H9 (cell line): Measurements from ENCODE around the gene ZNF491. TPM values are rescaled to one million over a fixed set of nuclear protein-coding genes. Genes with fewer than 3 reads are reported as not detected.

ENCODE experiments used
- DNase-seq: peaks from one replicate; pipeline ENCODE4 v3.0.0-alpha.2; 2017
- H2AFZ ChIP-seq: one replicate; pipeline ENCODE4 v1.6.1; 2013; ENCODE audit warnings: mild to moderate bottlenecking, low read length, control low read depth, moderate library complexity
- H2AK5ac ChIP-seq: 2 replicates; pipeline ENCODE4 v1.6.1; 2013; ENCODE audit warnings: low read length, control low read depth, mixed read lengths; ENCODE audit not compliant: insufficient read length
- H2BK120ac ChIP-seq: one replicate; pipeline ENCODE4 v1.6.1; 2013; ENCODE audit warnings: low read depth, mild to moderate bottlenecking, low read length, control low read depth, inconsistent platforms; ENCODE audit not compliant: poor library complexity, severe bottlenecking
- H2BK12ac ChIP-seq: 2 replicates; pipeline ENCODE4 v1.6.1; 2013; ENCODE audit warnings: low read length, control low read depth, mixed read lengths, low read depth; ENCODE audit not compliant: insufficient read length
- H2BK15ac ChIP-seq: 2 replicates; pipeline ENCODE4 v1.6.1; 2013; ENCODE audit warnings: low read depth, low read length, control low read depth
- H2BK20ac ChIP-seq: one replicate; pipeline ENCODE4 v1.6.1; 2013; ENCODE audit warnings: low read depth, mild to moderate bottlenecking, low read length, control low read depth, inconsistent platforms; ENCODE audit not compliant: poor library complexity, severe bottlenecking
- H2BK5ac ChIP-seq: 2 replicates; pipeline ENCODE4 v1.6.1; 2013; ENCODE audit warnings: low read length, control low read depth, mixed read lengths; ENCODE audit not compliant: insufficient read length
- H3K14ac ChIP-seq: 2 replicates; pipeline ENCODE4 v1.6.1; 2013; ENCODE audit warnings: low read length, control low read depth; ENCODE audit not compliant: insufficient read depth
- H3K18ac ChIP-seq: 2 replicates; pipeline ENCODE4 v1.6.1; 2013; ENCODE audit warnings: low read depth, mild to moderate bottlenecking, mixed read lengths, low read length, control low read depth; ENCODE audit not compliant: insufficient read length
- H3K23ac ChIP-seq: 2 replicates; pipeline ENCODE4 v1.6.1; 2013; ENCODE audit warnings: low read length, control low read depth, mixed read lengths, low read depth; ENCODE audit not compliant: insufficient read length
- H3K23me2 ChIP-seq: 2 replicates; pipeline ENCODE4 v1.6.1; 2013; ENCODE audit warnings: low read depth, mild to moderate bottlenecking, mixed read lengths, low read length, control low read depth; ENCODE audit not compliant: insufficient read length, poor library complexity, severe bottlenecking
- H3K27ac ChIP-seq: 2 replicates; pipeline ENCODE4 v1.5.1; 2013; ENCODE audit warnings: low read length, control low read depth, mixed read lengths, low read depth; ENCODE audit not compliant: insufficient read length
- H3K27me3 ChIP-seq: 2 replicates; pipeline ENCODE4 v1.6.1; 2013; ENCODE audit warnings: low read length, control low read depth, inconsistent platforms; ENCODE audit not compliant: insufficient read depth
- H3K4ac ChIP-seq: 2 replicates; pipeline ENCODE4 v1.6.1; 2013; ENCODE audit warnings: low read depth, mild to moderate bottlenecking, control low read depth, inconsistent platforms, low read length, moderate library complexity
- H3K4me1 ChIP-seq: 2 replicates; pipeline ENCODE4 v1.6.1; 2013; ENCODE audit warnings: low read length, control low read depth, inconsistent platforms; ENCODE audit not compliant: insufficient read depth
- H3K4me2 ChIP-seq: 2 replicates; pipeline ENCODE4 v1.6.1; 2013; ENCODE audit warnings: low read length, control low read depth, mixed read lengths; ENCODE audit not compliant: insufficient read length, insufficient read depth
- H3K56ac ChIP-seq: 2 replicates; pipeline ENCODE4 v1.6.1; 2013; ENCODE audit warnings: low read depth, mild to moderate bottlenecking, mixed read lengths, low read length, control low read depth; ENCODE audit not compliant: insufficient read length
- H3K79me1 ChIP-seq: 2 replicates; pipeline ENCODE4 v1.6.1; 2013; ENCODE audit warnings: low read depth, mild to moderate bottlenecking, moderate library complexity, low read length, control low read depth, inconsistent platforms; ENCODE audit not compliant: insufficient read depth, poor library complexity, severe bottlenecking
- H3K79me2 ChIP-seq: 2 replicates; pipeline ENCODE4 v1.6.1; 2013; ENCODE audit warnings: low read length, control low read depth, inconsistent platforms; ENCODE audit not compliant: insufficient read depth
- H3K9ac ChIP-seq: 2 replicates; pipeline ENCODE4 v1.6.1; 2013; ENCODE audit warnings: low read length, control low read depth, mixed read lengths; ENCODE audit not compliant: insufficient read length; ENCODE audit errors: extremely low read depth
- H3K9me3 ChIP-seq: one replicate; pipeline ENCODE4 v1.6.1; 2013; ENCODE audit warnings: low read depth, low read length, inconsistent platforms; ENCODE audit not compliant: control insufficient read depth
- H3T11ph ChIP-seq: one replicate; pipeline ENCODE4 v1.6.1; 2013; ENCODE audit warnings: mild to moderate bottlenecking, low read length, control low read depth, inconsistent platforms
- H4K20me1 ChIP-seq: one replicate; pipeline ENCODE4 v1.6.1; 2013; ENCODE audit not compliant: control insufficient read depth, insufficient read length, insufficient read depth
- H4K5ac ChIP-seq: 2 replicates; pipeline ENCODE4 v1.6.1; 2013; ENCODE audit warnings: low read depth, mild to moderate bottlenecking, mixed read lengths, low read length, control low read depth; ENCODE audit not compliant: insufficient read length
- H4K8ac ChIP-seq: replicated peaks from 2 replicates; pipeline ENCODE4 v1.6.1; 2013; ENCODE audit warnings: low read length, control low read depth, mixed read lengths, low read depth; ENCODE audit not compliant: insufficient read length
- H4K91ac ChIP-seq: 2 replicates; pipeline ENCODE4 v1.6.1; 2013; ENCODE audit warnings: low read depth, mild to moderate bottlenecking, moderate library complexity, mixed read lengths, low read length, control low read depth; ENCODE audit not compliant: insufficient read length
- H3K27ac Mint-ChIP-seq, 3 experiments: 2 replicates in 2 of 3; 3 replicates in 1 of 3; pipeline ENCODE4 v1.8.0; 2020 to 2021; ENCODE audit warnings: mixed read lengths in 3 of 3, mild to moderate bottlenecking in 1 of 3, moderate library complexity in 1 of 3
- H3K27me3 Mint-ChIP-seq: 2 replicates; pipeline ENCODE4 v1.8.0; 2021; ENCODE audit warnings: low read depth, mild to moderate bottlenecking, moderate library complexity, mixed read lengths
- H3K36me3 Mint-ChIP-seq, 3 experiments: 2 replicates in 2 of 3; 3 replicates in 1 of 3; pipeline ENCODE4 v1.8.0; 2020 to 2021; ENCODE audit warnings: low read depth in 3 of 3, mixed read lengths in 3 of 3; ENCODE audit not compliant: insufficient read depth in 1 of 3
- H3K4me1 Mint-ChIP-seq, 2 experiments: 2 replicates each; pipeline ENCODE4 v1.8.0; 2020; ENCODE audit warnings: mixed read lengths in 2 of 2
- H3K4me3 Mint-ChIP-seq, 2 experiments: 2 replicates in 1 of 2; 3 replicates in 1 of 2; pipeline ENCODE4 v1.8.0; 2020 to 2021; ENCODE audit warnings: mild to moderate bottlenecking in 2 of 2, mixed read lengths in 2 of 2, moderate library complexity in 1 of 2
- H3K9me3 Mint-ChIP-seq, 2 experiments: 2 replicates in 1 of 2; 3 replicates in 1 of 2; pipeline ENCODE4 v1.8.0; 2020; ENCODE audit warnings: mild to moderate bottlenecking in 2 of 2, mixed read lengths in 2 of 2, moderate library complexity in 1 of 2
- WGBS: extraction: QIAGEN DNeasy Blood & Tissue Kit; methylation state at CpG from one replicate; pipeline ENCODE4 v1.1.7; 2013; ENCODE audit warnings: missing lambda C conversion rate, low lambda C conversion rate, mixed read lengths; ENCODE audit not compliant: insufficient read length; ENCODE audit errors: extremely low coverage; 5-methylcytosine and 5-hydroxymethylcytosine counted together
- total RNA-seq: library from RNA; stranded (reverse); gene quantifications from 2 replicates; pipeline ENCODE4 v1.2.1, GENCODE V29; 2021
- TF ChIP-seq, protein P1 (sequence below): fragments of 200-600 bp; sonication (generic); conservative IDR thresholded peaks from 3 replicates; pipeline ENCODE4 v1.8.0; 2021; ENCODE audit warnings: antibody characterized with exemption, mild to moderate bottlenecking

The ZNF491 gene
- total RNA-seq, 1 experiment from 2014 or later, result 0.77 TPM

DNA sequence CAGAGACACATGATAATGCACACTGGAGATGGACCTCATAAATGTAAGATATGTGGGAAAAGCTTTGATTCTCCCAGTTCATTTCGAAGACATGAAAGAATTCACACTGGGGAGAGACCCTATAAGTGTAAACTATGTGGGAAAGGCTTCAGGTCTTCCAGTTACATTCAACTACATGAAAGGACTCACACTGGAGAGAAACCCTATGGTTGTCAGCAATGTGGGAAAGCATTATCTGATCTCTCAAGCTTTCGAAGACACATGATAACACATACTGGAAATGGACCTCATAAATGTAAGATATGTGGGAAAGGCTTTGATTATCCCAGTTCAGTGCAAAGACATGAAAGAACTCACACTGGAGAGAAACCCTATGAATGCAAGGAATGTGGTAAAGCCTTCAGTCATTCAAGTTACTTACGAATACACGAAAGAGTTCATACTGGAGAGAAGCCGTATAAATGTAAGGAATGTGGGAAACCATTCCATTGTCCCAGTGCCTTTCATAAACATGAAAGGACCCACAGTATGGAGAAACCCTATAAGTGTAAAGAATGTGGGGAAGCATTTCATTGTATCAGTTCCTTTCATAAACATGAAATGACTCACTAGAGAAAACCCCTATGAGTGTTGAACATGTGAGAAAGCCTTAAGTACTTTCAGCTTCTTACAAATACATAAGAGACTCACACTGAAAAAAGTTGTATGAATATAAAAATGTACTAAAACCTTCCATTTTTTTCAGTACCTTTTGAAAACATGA is 16.8 kb upstream of the ZNF491 start:
- DNase-seq, result no peak
- TF ChIP-seq, protein P1, sequence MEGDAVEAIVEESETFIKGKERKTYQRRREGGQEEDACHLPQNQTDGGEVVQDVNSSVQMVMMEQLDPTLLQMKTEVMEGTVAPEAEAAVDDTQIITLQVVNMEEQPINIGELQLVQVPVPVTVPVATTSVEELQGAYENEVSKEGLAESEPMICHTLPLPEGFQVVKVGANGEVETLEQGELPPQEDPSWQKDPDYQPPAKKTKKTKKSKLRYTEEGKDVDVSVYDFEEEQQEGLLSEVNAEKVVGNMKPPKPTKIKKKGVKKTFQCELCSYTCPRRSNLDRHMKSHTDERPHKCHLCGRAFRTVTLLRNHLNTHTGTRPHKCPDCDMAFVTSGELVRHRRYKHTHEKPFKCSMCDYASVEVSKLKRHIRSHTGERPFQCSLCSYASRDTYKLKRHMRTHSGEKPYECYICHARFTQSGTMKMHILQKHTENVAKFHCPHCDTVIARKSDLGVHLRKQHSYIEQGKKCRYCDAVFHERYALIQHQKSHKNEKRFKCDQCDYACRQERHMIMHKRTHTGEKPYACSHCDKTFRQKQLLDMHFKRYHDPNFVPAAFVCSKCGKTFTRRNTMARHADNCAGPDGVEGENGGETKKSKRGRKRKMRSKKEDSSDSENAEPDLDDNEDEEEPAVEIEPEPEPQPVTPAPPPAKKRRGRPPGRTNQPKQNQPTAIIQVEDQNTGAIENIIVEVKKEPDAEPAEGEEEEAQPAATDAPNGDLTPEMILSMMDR, result no peak
- no peaks in the 10 kb centered on the region for H3K79me2 ChIP-seq
- H3K27ac Mint-ChIP-seq, result no peak overlapping the region
- H3K4me2 ChIP-seq, result no peak overlapping the region
- H2BK120ac ChIP-seq, result no peak overlapping the region
- no peaks in the 10 kb centered on the region for H3K79me1 ChIP-seq
- no peak overlapping the region for H2AK5ac ChIP-seq
- H4K20me1 ChIP-seq, result no peaks in the 10 kb centered on the region
- peaks cover 23% of the 10 kb centered on the region for H3K9me3 ChIP-seq
- H3K4me3 Mint-ChIP-seq, result no peak overlapping the region
- H3K4me1 Mint-ChIP-seq, result no peaks in the 10 kb centered on the region
- H3K4me1 ChIP-seq, result no peaks in the 10 kb centered on the region
- H2BK12ac ChIP-seq, result no peak overlapping the region
- H3K56ac ChIP-seq, result no peak overlapping the region
- no peak overlapping the region for H4K91ac ChIP-seq
- H3K14ac ChIP-seq, result no peak overlapping the region
- no peak overlapping the region for H2BK5ac ChIP-seq
- no peak overlapping the region for H2BK15ac ChIP-seq
- H4K5ac ChIP-seq, result no peak overlapping the region
- H3K23ac ChIP-seq, result no peak overlapping the region
- H3K27me3 ChIP-seq, result no peaks in the 10 kb centered on the region
- peaks cover 8% of the 10 kb centered on the region for H3K27me3 Mint-ChIP-seq
- no peak overlapping the region for H3K9ac ChIP-seq
- peaks cover 74% of the 10 kb centered on the region in 2 experiments for H3K9me3 Mint-ChIP-seq
- no peak overlapping the region for H2AFZ ChIP-seq
- no peak overlapping the region for H4K8ac ChIP-seq
- peaks cover 29 to 50% (median 31%) of the 10 kb centered on the region in 3 experiments for H3K36me3 Mint-ChIP-seq
- no peak overlapping the region for H3T11ph ChIP-seq
- H2BK20ac ChIP-seq, result no peak overlapping the region
- no peak overlapping the region for H3K18ac ChIP-seq
- H3K27ac ChIP-seq, result no peak overlapping the region
- H3K23me2 ChIP-seq, result no peaks in the 10 kb centered on the region
- no CpG with 5 or more reads among the region's 5 CpGs for WGBS
- H3K4ac ChIP-seq, result no peak overlapping the region
